HEK293 (cell line): ENCODE data around the gene FGD5.

ENCODE experiments used
- CTCF ChIA-PET: fragments of 350-600 bp; formaldehyde crosslinking; extraction: SDS; loops from one replicate; lab custom pipeline; 2021; ENCODE audit warnings: antibody characterized with exemption; lab: Yijun Ruan, JAX
- POLR2A ChIA-PET: fragments of 300-600 bp; formaldehyde crosslinking; extraction: SDS; loops from one replicate; lab custom pipeline; 2020; ENCODE audit warnings: antibody characterized with exemption, inconsistent platforms; lab: Yijun Ruan, JAX
- H3K27ac ChIP-seq: fragments of 200-500 bp; sonication (Bioruptor generic); 2 replicates; pipeline ENCODE4 v1.5.1; 2014; ENCODE audit warnings: low read depth, low read length, control low read depth, inconsistent platforms; ENCODE audit errors: extremely low read depth
- H3K36me3 ChIP-seq, 2 experiments: fragments of 200-500 bp in 1 of 2; sonication (Bioruptor generic) in 1 of 2; 1 replicate in 1 of 2; 2 replicates in 1 of 2; pipeline ENCODE4 v1.5.1; 2014 to 2017; ENCODE audit warnings: inconsistent platforms in 2 of 2, low read length in 2 of 2; ENCODE audit not compliant: control insufficient read depth in 2 of 2, insufficient read depth in 1 of 2
- H3K4me1 ChIP-seq: fragments of 200-500 bp; sonication (Bioruptor generic); 2 replicates; pipeline ENCODE4 v1.5.1; 2014; ENCODE audit warnings: mild to moderate bottlenecking, low read length, inconsistent platforms; ENCODE audit not compliant: control insufficient read depth, insufficient read depth
- H3K4me3 ChIP-seq: 2 replicates; pipeline ENCODE4 v1.5.1; 2011; ENCODE audit warnings: low read depth, mild to moderate bottlenecking, control low read depth, low read length, moderate library complexity
- H3K9me3 ChIP-seq: fragments of 200-500 bp; sonication (Bioruptor generic); 2 replicates; pipeline ENCODE4 v1.5.1; 2014; ENCODE audit warnings: low read depth, low read length, inconsistent platforms; ENCODE audit not compliant: control insufficient read depth, insufficient read depth
- HOXC10 ChIP-seq: sonication (generic); formaldehyde crosslinking; IDR thresholded peaks from 2 replicates; pipeline ENCODE4 v1.8.1; 2023; ENCODE audit warnings: mild to moderate bottlenecking, missing genetic modification reagents
- REPIN1 ChIP-seq: fragments of 450-650 bp; formaldehyde crosslinking; IDR thresholded peaks from 2 replicates; pipeline ENCODE4 v1.5.1; 2017; ENCODE audit warnings: missing biosample characterization, missing genetic modification characterization, low read depth
- SCRT2 ChIP-seq: fragments of 450-650 bp; formaldehyde crosslinking; IDR thresholded peaks from 2 replicates; pipeline ENCODE4 v1.5.1; 2016; ENCODE audit warnings: missing biosample characterization, missing genetic modification characterization
- SETDB1 ChIP-seq: IDR thresholded peaks from one replicate; pipeline ENCODE4 v1.6.1; 2017; ENCODE audit warnings: mild to moderate bottlenecking, low read length, moderate library complexity, mixed read lengths; ENCODE audit not compliant: insufficient read length
- SP2 ChIP-seq: fragments of 450-650 bp; formaldehyde crosslinking; IDR thresholded peaks from 2 replicates; pipeline ENCODE4 v1.5.1; 2016; ENCODE audit warnings: missing biosample characterization, missing genetic modification characterization
- TCF7L2 ChIP-seq: IDR thresholded peaks from 2 replicates; pipeline ENCODE4 v1.6.1; 2011; ENCODE audit warnings: low read depth, mild to moderate bottlenecking, inconsistent platforms, low read length, moderate library complexity, borderline replicate concordance
- TSHZ1 ChIP-seq: fragments of 450-650 bp; formaldehyde crosslinking; IDR thresholded peaks from 2 replicates; pipeline ENCODE4 v1.5.1; 2016; ENCODE audit warnings: missing biosample characterization, missing genetic modification characterization, borderline replicate concordance
- WT1 ChIP-seq: fragments of 450-650 bp; formaldehyde crosslinking; IDR thresholded peaks from 2 replicates; pipeline ENCODE4 v1.5.1; 2016; ENCODE audit warnings: missing biosample characterization, missing genetic modification characterization
- ZBTB1 ChIP-seq: fragments of 450-650 bp; formaldehyde crosslinking; IDR thresholded peaks from 2 replicates; pipeline ENCODE4 v1.5.1; 2016; ENCODE audit warnings: missing biosample characterization, missing genetic modification characterization
- ZFP3 ChIP-seq: fragments of 450-650 bp; formaldehyde crosslinking; IDR thresholded peaks from 2 replicates; pipeline ENCODE4 v1.5.1; 2016; ENCODE audit warnings: low read depth, missing biosample characterization, missing genetic modification characterization
- ZIC2 ChIP-seq: fragments of 450-650 bp; formaldehyde crosslinking; IDR thresholded peaks from 2 replicates; pipeline ENCODE4 v1.5.1; 2016; ENCODE audit warnings: missing biosample characterization, missing genetic modification characterization
- ZNF114 ChIP-seq: fragments of 450-650 bp; formaldehyde crosslinking; IDR thresholded peaks from 2 replicates; pipeline ENCODE4 v1.5.0; 2017; ENCODE audit warnings: missing biosample characterization, missing genetic modification characterization
- ZNF140 ChIP-seq: fragments of 450-650 bp; formaldehyde crosslinking; IDR thresholded peaks from 2 replicates; pipeline ENCODE4 v1.5.1; 2016; ENCODE audit warnings: missing biosample characterization, missing genetic modification characterization
- ZNF148 ChIP-seq: fragments of 450-650 bp; formaldehyde crosslinking; IDR thresholded peaks from 2 replicates; pipeline ENCODE4 v1.5.0; 2017; ENCODE audit warnings: missing biosample characterization, missing genetic modification characterization, borderline replicate concordance
- ZNF16 ChIP-seq: fragments of 450-650 bp; formaldehyde crosslinking; IDR thresholded peaks from 2 replicates; pipeline ENCODE4 v1.5.1; 2016; ENCODE audit warnings: low read depth, missing biosample characterization, missing genetic modification characterization
- ZNF19 ChIP-seq: fragments of 450-650 bp; formaldehyde crosslinking; IDR thresholded peaks from 2 replicates; pipeline ENCODE4; 2016; ENCODE audit warnings: missing biosample characterization, missing genetic modification characterization, low read depth
- ZNF202 ChIP-seq: fragments of 450-650 bp; formaldehyde crosslinking; IDR thresholded peaks from 2 replicates; pipeline ENCODE4 v1.5.1; 2016; ENCODE audit warnings: missing biosample characterization, missing genetic modification characterization, borderline replicate concordance
- ZNF266 ChIP-seq: fragments of 450-650 bp; formaldehyde crosslinking; IDR thresholded peaks from 2 replicates; pipeline ENCODE4 v1.5.1; 2016; ENCODE audit warnings: missing biosample characterization, missing genetic modification characterization, low read depth
- ZNF274 ChIP-seq, 2 experiments: fragments of 200-500 bp in 1 of 2; fragments of 450-650 bp in 1 of 2; sonication (Bioruptor generic) in 1 of 2; formaldehyde crosslinking in 1 of 2; IDR thresholded peaks; 2 replicates each; pipeline versions ENCODE4 v1.5.1 to v1.6.1; 2014 to 2016; ENCODE audit warnings: borderline replicate concordance in 1 of 2, inconsistent platforms in 1 of 2, low read length in 1 of 2, missing biosample characterization in 1 of 2, missing genetic modification characterization in 1 of 2
- ZNF501 ChIP-seq: fragments of 450-650 bp; formaldehyde crosslinking; IDR thresholded peaks from 2 replicates; pipeline ENCODE4 v1.5.1; 2016; ENCODE audit warnings: missing biosample characterization, missing genetic modification characterization
- ZNF514 ChIP-seq: fragments of 450-650 bp; formaldehyde crosslinking; IDR thresholded peaks from 2 replicates; pipeline ENCODE4 v1.5.1; 2016; ENCODE audit warnings: missing biosample characterization, missing genetic modification characterization
- ZNF529 ChIP-seq: fragments of 450-650 bp; formaldehyde crosslinking; IDR thresholded peaks from 2 replicates; pipeline ENCODE4 v1.5.1; 2017; ENCODE audit warnings: missing genetic modification characterization, missing biosample characterization; ENCODE audit not compliant: insufficient replicate concordance
- ZNF558 ChIP-seq: fragments of 450-650 bp; formaldehyde crosslinking; IDR thresholded peaks from 2 replicates; pipeline ENCODE4 v1.5.1; 2016; ENCODE audit warnings: missing biosample characterization, missing genetic modification characterization
- ZNF600 ChIP-seq: fragments of 450-650 bp; formaldehyde crosslinking; IDR thresholded peaks from 2 replicates; pipeline ENCODE4 v1.5.1; 2016; ENCODE audit warnings: missing biosample characterization, missing genetic modification characterization
- ZNF791 ChIP-seq: fragments of 450-650 bp; formaldehyde crosslinking; IDR thresholded peaks from 2 replicates; pipeline ENCODE4 v1.5.1; 2016; ENCODE audit warnings: missing biosample characterization, missing genetic modification characterization
- ZSCAN16 ChIP-seq: fragments of 450-650 bp; formaldehyde crosslinking; IDR thresholded peaks from 2 replicates; pipeline ENCODE4 v1.5.1; 2016; ENCODE audit warnings: missing biosample characterization, missing genetic modification characterization
- TF ChIP-seq, protein P1 (sequence below): fragments of 450-650 bp; formaldehyde crosslinking; IDR thresholded peaks from 2 replicates; pipeline ENCODE4 v1.5.1; 2016; ENCODE audit warnings: missing biosample characterization, missing genetic modification characterization
- TF ChIP-seq, protein P2 (sequence below): fragments of 450-650 bp; formaldehyde crosslinking; IDR thresholded peaks from 2 replicates; pipeline ENCODE4 v1.5.1; 2016; ENCODE audit warnings: missing biosample characterization, missing genetic modification characterization

The FGD5 gene

GRCh38 chr3:14926592-14926991 lies 107.8 kb downstream of the FGD5 start:
- TF ChIP-seq WT1 (tag by site-specific recombination) (no peak), ZNF19 (tag by site-specific recombination) (no peak), SCRT2 (tag by site-specific recombination) (no peak), ZNF529 (no peak), ZNF266 (tag by site-specific recombination) (no peak), ZNF16 (tag by site-specific recombination) (no peak), ZFP3 (no peak), REPIN1 (tag by site-specific recombination) (no peak), SETDB1 (no peak), ZSCAN16 (tag by site-specific recombination) (no peak), ZNF514 (no peak), ZNF558 (no peak), ZNF791 (tag by site-specific recombination) (no peak), ZNF140 (tag by site-specific recombination) (no peak), ZNF600 (tag by site-specific recombination) (no peak), ZNF501 (no peak), ZNF274 (IDR thresholded peaks at IDR 0.05; ENCODE audit: low read length) (no peak), ZNF274 (tag by site-specific recombination; IDR thresholded peaks at IDR 0.05; ENCODE audit: borderline replicate concordance) (no peak), ZNF114 (tag by site-specific recombination) (no peak)
- TF ChIP-seq, protein P1, sequence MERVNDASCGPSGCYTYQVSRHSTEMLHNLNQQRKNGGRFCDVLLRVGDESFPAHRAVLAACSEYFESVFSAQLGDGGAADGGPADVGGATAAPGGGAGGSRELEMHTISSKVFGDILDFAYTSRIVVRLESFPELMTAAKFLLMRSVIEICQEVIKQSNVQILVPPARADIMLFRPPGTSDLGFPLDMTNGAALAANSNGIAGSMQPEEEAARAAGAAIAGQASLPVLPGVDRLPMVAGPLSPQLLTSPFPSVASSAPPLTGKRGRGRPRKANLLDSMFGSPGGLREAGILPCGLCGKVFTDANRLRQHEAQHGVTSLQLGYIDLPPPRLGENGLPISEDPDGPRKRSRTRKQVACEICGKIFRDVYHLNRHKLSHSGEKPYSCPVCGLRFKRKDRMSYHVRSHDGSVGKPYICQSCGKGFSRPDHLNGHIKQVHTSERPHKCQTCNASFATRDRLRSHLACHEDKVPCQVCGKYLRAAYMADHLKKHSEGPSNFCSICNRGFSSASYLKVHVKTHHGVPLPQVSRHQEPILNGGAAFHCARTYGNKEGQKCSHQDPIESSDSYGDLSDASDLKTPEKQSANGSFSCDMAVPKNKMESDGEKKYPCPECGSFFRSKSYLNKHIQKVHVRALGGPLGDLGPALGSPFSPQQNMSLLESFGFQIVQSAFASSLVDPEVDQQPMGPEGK (tag by site-specific recombination), result no peak
- Histone ChIP-seq H3K36me3 (no peaks in the 10 kb centered on the region), H3K4me1 (no peaks in the 10 kb centered on the region), H3K27ac (no peak overlapping the region), H3K4me3 (no peak overlapping the region), H3K9me3 (no peaks in the 10 kb centered on the region)
- ChIA-PET CTCF (interaction anchor here (0.6 to 2.0 kb wide), 24 partner anchors 11 to 630 kb away, joined by 3 to 10 read pairs (median 3); no protein-coding TSS in a partner anchor), POLR2A (interaction anchor here (1.1 kb wide), 2 partner anchors 20 to 138 kb away, joined by 4 read pairs; partner anchors contain the start of gene MRPS25)

GRCh38 chr3:14927308-14927707 lies 108.5 kb downstream of the FGD5 start:
- ChIA-PET POLR2A (interaction anchor here (0.6 kb wide), 1 partner anchor 33 kb away, joined by 3 read pairs; no protein-coding TSS in a partner anchor), CTCF (interaction anchor here (0.6 to 2.0 kb wide), 14 partner anchors 16 to 790 kb away, joined by 3 to 9 read pairs (median 3); no protein-coding TSS in a partner anchor)
- Histone ChIP-seq H3K4me1 (no peaks in the 10 kb centered on the region), H3K27ac (no peak overlapping the region), H3K4me3 (no peak overlapping the region), H3K9me3 (no peaks in the 10 kb centered on the region), H3K36me3 (no peaks in the 10 kb centered on the region)
- TF ChIP-seq HOXC10 (CRISPR knock-in tag), result no peak
- TF ChIP-seq ZNF266 (tag by site-specific recombination), result no peak
- TF ChIP-seq, protein P2, sequence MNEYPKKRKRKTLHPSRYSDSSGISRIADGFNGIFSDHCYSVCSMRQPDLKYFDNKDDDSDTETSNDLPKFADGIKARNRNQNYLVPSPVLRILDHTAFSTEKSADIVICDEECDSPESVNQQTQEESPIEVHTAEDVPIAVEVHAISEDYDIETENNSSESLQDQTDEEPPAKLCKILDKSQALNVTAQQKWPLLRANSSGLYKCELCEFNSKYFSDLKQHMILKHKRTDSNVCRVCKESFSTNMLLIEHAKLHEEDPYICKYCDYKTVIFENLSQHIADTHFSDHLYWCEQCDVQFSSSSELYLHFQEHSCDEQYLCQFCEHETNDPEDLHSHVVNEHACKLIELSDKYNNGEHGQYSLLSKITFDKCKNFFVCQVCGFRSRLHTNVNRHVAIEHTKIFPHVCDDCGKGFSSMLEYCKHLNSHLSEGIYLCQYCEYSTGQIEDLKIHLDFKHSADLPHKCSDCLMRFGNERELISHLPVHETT (tag by site-specific recombination), result no peak
- TF ChIP-seq SP2 (tag by site-specific recombination), result no peak
- TF ChIP-seq ZNF202 (tag by site-specific recombination), result no peak
- no peak for TF ChIP-seq ZBTB1
- no peak for TF ChIP-seq ZNF148 (tag by site-specific recombination)
- TF ChIP-seq TCF7L2, result no peak
- no peak for TF ChIP-seq TSHZ1 (tag by site-specific recombination)
- no peak for TF ChIP-seq ZSCAN16 (tag by site-specific recombination)
- TF ChIP-seq ZIC2 (tag by site-specific recombination), result no peak
